ENCODE data around the gene RELL2.
A peak's percentile ranks its signal among the peaks of the same experiment; 100 is the strongest.

Gene RELL2

GRCh38 chr5:141623186-141623585 is 13.6 kb upstream of the RELL2 start:
- no peak for DNase-seq

GRCh38 chr5:141623611-141624010 is 13.2 kb upstream of the RELL2 start:
- no peak for DNase-seq

GRCh38 chr5:141628175-141628788 is 8.5 kb upstream of the RELL2 start:
- DNase-seq: no peak

GRCh38 chr5:141630570-141631140 is 6.1 kb upstream of the RELL2 start:
- no peak for DNase-seq

GRCh38 chr5:141632650-141633049 is 4.1 kb upstream of the RELL2 start:
- DNase-seq: no peak

GRCh38 chr5:141633871-141634561 is 2.8 kb upstream of the RELL2 start:
- DNase-seq: no peak

- DNase-seq: no peak
Measured at GRCh38 chr5:141634720-141635119, 2.1 kb upstream of the RELL2 start.

GRCh38 chr5:141635646-141636045 is 1.2 kb upstream of the RELL2 start:
- no peak for DNase-seq

GRCh38 chr5:141636106-141636412 is 738 bp upstream of the RELL2 start:
- no peak for DNase-seq

- DNase-seq: peak; percentile 51
Measured at GRCh38 chr5:141637123-141637766, 448 bp downstream of the RELL2 start.

- peak; percentile 55 for DNase-seq
Measured at GRCh38 chr5:141637767-141638419, 1.1 kb downstream of the RELL2 start.

GRCh38 chr5:141638771-141639170 is 2.0 kb downstream of the RELL2 start:
- no peak for DNase-seq

- no peak for DNase-seq
Measured at GRCh38 chr5:141639357-141640050, 2.7 kb downstream of the RELL2 start.

- no peak for DNase-seq
Measured at GRCh38 chr5:141640051-141640415, 3.2 kb downstream of the RELL2 start.

- no peak for DNase-seq
Measured at GRCh38 chr5:141640698-141641097, 3.9 kb downstream of the RELL2 start.

- no peak for DNase-seq
Measured at GRCh38 chr5:141641634-141642267, 5.0 kb downstream of the RELL2 start.

GRCh38 chr5:141646026-141646425 is 9.2 kb downstream of the RELL2 start:
- DNase-seq: no peak

- no peak for DNase-seq
Measured at GRCh38 chr5:141647242-141647641, 10.4 kb downstream of the RELL2 start.

GRCh38 chr5:141647851-141648250 is 11.1 kb downstream of the RELL2 start:
- DNase-seq: no peak

GRCh38 chr5:141649056-141649688 is 12.4 kb downstream of the RELL2 start:
- no peak for DNase-seq

GRCh38 chr5:141649972-141650371 is 13.2 kb downstream of the RELL2 start:
- DNase-seq: no peak
